HepG2 (cell line): ENCODE data around the gene BATF2. TPM values are rescaled to one million over a fixed set of nuclear protein-coding genes. Genes with fewer than 3 reads are reported as not detected.
A peak's percentile ranks its signal among the peaks of the same experiment; 100 is the strongest.

ENCODE experiments used
- ARHGAP35 ChIP-seq: sonication (generic); formaldehyde crosslinking; IDR thresholded peaks from 2 replicates; pipeline ENCODE4 v1.9.0; 2022; ENCODE audit warnings: mild to moderate bottlenecking, inconsistent platforms, moderate library complexity, missing genetic modification reagents, borderline replicate concordance
- CENPT ChIP-seq: sonication (generic); formaldehyde crosslinking; IDR thresholded peaks from 2 replicates; pipeline ENCODE4 v1.8.0; 2022; ENCODE audit warnings: low read depth, mild to moderate bottlenecking, moderate library complexity, missing genetic modification reagents
- EEA1 ChIP-seq: sonication (generic); formaldehyde crosslinking; IDR thresholded peaks from 2 replicates; pipeline ENCODE4 v1.5.1; 2020; ENCODE audit warnings: mild to moderate bottlenecking, missing genetic modification reagents, borderline replicate concordance
- FOXP1 ChIP-seq, 2 experiments: fragments of 450-650 bp in 1 of 2; IDR thresholded peaks; 2 replicates each; pipeline ENCODE4 v1.6.1; 2017 to 2018; ENCODE audit warnings: antibody characterized with exemption in 1 of 2
- GABPB1 ChIP-seq: IDR thresholded peaks from 2 replicates; pipeline ENCODE4 v1.6.1; 2016; ENCODE audit warnings: mild to moderate bottlenecking, missing genetic modification reagents, moderate library complexity, missing compliant biosample characterization
- HMGA1 ChIP-seq: sonication (generic); formaldehyde crosslinking; conservative IDR thresholded peaks from 2 replicates; pipeline ENCODE4 v1.4.0; 2020; ENCODE audit warnings: missing genetic modification reagents
- HOXA5 ChIP-seq: sonication (generic); formaldehyde crosslinking; IDR thresholded peaks from 2 replicates; pipeline ENCODE4 v1.4.0; 2020; ENCODE audit warnings: missing genetic modification reagents
- NFE2L2 ChIP-seq: fragments of 150-350 bp; IDR thresholded peaks from 2 replicates; pipeline ENCODE4 v1.6.1; 2014; ENCODE audit warnings: low read length
- NFIC ChIP-seq: IDR thresholded peaks from 2 replicates; pipeline ENCODE4 v1.6.1; 2012; ENCODE audit warnings: mild to moderate bottlenecking, low read length, inconsistent platforms
- NFYC ChIP-seq: IDR thresholded peaks from 2 replicates; pipeline ENCODE4 v1.6.1; 2016; ENCODE audit warnings: missing genetic modification reagents, missing compliant biosample characterization
- SSRP1 ChIP-seq: IDR thresholded peaks from 2 replicates; pipeline ENCODE4 v1.6.1; 2016; ENCODE audit warnings: control low read depth
- STAG1 ChIP-seq: sonication (generic); formaldehyde crosslinking; IDR thresholded peaks from 2 replicates; pipeline ENCODE4 v1.4.0; 2020; ENCODE audit warnings: missing genetic modification reagents
- TBL1XR1 ChIP-seq: fragments of 150-350 bp; IDR thresholded peaks from 2 replicates; pipeline ENCODE4 v1.6.1; 2014; ENCODE audit warnings: borderline replicate concordance, low read length; ENCODE audit not compliant: partially characterized antibody
- ZBTB3 ChIP-seq: sonication (generic); formaldehyde crosslinking; IDR thresholded peaks from 2 replicates; pipeline ENCODE4 v1.4.0; 2020; ENCODE audit warnings: low read depth, mild to moderate bottlenecking, moderate library complexity, missing genetic modification reagents, borderline replicate concordance
- ZFP36L1 ChIP-seq: sonication (generic); formaldehyde crosslinking; IDR thresholded peaks from 2 replicates; pipeline ENCODE4 v1.8.0; 2022; ENCODE audit warnings: mild to moderate bottlenecking, missing genetic modification reagents, moderate library complexity
- ZNF451 ChIP-seq: sonication (generic); formaldehyde crosslinking; IDR thresholded peaks from 2 replicates; pipeline ENCODE4 v1.5.0; 2020; ENCODE audit warnings: mild to moderate bottlenecking, missing genetic modification reagents
- ZNF563 ChIP-seq: sonication (generic); formaldehyde crosslinking; IDR thresholded peaks from 2 replicates; pipeline ENCODE4 v1.8.0; 2022; ENCODE audit warnings: mild to moderate bottlenecking, moderate library complexity, missing genetic modification reagents
- ZNF577 ChIP-seq: sonication (generic); formaldehyde crosslinking; IDR thresholded peaks from 2 replicates; pipeline ENCODE4 v1.4.0; 2020; ENCODE audit warnings: mild to moderate bottlenecking, low read depth, missing genetic modification reagents, borderline replicate concordance
- ZNF660 ChIP-seq: sonication (generic); formaldehyde crosslinking; IDR thresholded peaks from 2 replicates; pipeline ENCODE4 v1.5.1; 2020; ENCODE audit warnings: mild to moderate bottlenecking, low read depth, missing genetic modification reagents, borderline replicate concordance
- polyA plus RNA-seq, 8 experiments: library from polyadenylated mRNA; depleted of rRNA in 3 of 8; stranded (reverse) in 7 of 8; unstranded in 1 of 8; fragments of >200 nt; fragmentation: Illumina TruSeq in 4 of 8; extraction: Trizol in 4 of 8; gene quantifications; 2 replicates each; pipeline versions ENCODE4 v1.2.1 to v1.2.3, GENCODE V29; 2011 to 2016; ENCODE audit warnings: low read depth in 4 of 8, missing spikeins in 1 of 8, mixed read lengths in 1 of 8; ENCODE audit not compliant: insufficient read depth in 1 of 8
- total RNA-seq, 5 experiments: library from RNA; depleted of rRNA; stranded (reverse); fragments of >200 nt; fragmentation: Illumina TruSeq; extraction: Trizol; gene quantifications; 2 replicates each; pipeline ENCODE4 v1.2.3, GENCODE V29; 2016; ENCODE audit warnings: low read depth in 1 of 5
- TF ChIP-seq, protein P1 (sequence below): sonication (generic); formaldehyde crosslinking; IDR thresholded peaks from 2 replicates; pipeline ENCODE4 v1.4.0; 2020; ENCODE audit warnings: missing genetic modification reagents
- TF ChIP-seq, protein P2 (sequence below): sonication (generic); formaldehyde crosslinking; IDR thresholded peaks from 2 replicates; pipeline ENCODE4 v1.5.0; 2020; ENCODE audit warnings: mild to moderate bottlenecking, missing genetic modification reagents
- TF ChIP-seq, protein P3 (sequence below): IDR thresholded peaks from 2 replicates; pipeline ENCODE4 v1.6.1; 2016; ENCODE audit warnings: missing genetic modification reagents, missing compliant biosample characterization
- TF ChIP-seq, protein P4 (sequence below): sonication (generic); formaldehyde crosslinking; IDR thresholded peaks from 2 replicates; pipeline ENCODE4 v1.8.0; 2022; ENCODE audit warnings: missing genetic modification reagents, mild to moderate bottlenecking, borderline replicate concordance
- TF ChIP-seq, protein P5 (sequence below): sonication (generic); formaldehyde crosslinking; IDR thresholded peaks from 2 replicates; pipeline ENCODE4 v1.4.0; 2020; ENCODE audit warnings: missing genetic modification reagents

Gene BATF2
- total and polyA plus RNA-seq, 2 of the 13 experiments (the other 11 are each of a cell fraction or from before 2014, with no cell fraction given): 2.8 to 3.9 TPM

DNA sequence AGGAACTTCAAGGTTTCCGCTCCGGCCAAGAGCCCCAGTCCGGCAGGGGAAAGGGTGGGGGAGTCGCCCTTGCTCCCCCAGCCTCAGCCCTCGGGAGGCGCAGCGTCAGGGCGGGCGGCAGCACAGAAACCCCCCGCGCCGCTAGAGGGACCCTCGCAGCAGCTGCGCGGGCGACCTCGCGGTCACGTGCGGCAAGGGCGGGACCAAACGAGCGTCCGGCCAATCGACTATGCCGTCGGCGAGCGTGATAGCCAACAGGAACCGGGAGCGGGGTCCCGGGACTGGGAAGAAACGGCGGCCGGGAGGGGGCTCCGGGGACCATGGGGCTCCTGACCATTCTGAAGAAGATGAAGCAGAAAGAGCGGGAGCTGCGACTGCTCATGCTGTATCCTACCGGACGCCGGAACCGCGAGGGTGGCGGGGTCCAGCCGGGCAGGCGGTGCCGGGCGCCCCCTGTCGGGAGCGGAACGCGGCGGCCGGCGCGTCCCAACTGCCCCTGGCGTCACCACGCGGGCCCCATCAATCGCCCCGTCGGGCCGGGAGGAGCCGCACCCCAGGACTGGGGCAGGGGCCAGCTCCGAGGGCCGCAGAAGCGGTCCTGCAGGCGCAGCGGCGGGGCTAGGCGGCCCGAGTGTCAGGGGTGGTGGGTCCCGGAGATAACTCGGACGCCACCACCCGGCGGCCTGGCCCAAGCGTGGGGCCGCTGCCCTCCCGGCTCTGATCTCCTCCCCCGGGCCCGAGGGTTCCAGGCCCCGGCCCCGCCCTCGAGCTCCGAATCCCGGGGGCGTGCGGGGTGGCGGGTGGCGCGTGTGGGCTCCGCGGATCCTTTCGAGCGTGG, 17.3 kb upstream of the BATF2 start, which contains the start of gene ARL2 (continued):
- TF ChIP-seq EEA1 (peak; percentile 34; the same call in 1 of the 2 replicates), TBL1XR1 (no peak), ZBTB3 (CRISPR knock-in tag) (peak; percentile 48; the same call in 1 of the 2 replicates), ARHGAP35 (no peak; the same call in 1 of the 2 replicates), STAG1 (CRISPR knock-in tag) (no peak), SSRP1 (CRISPR knock-in tag) (no peak), NFYC (CRISPR knock-in tag) (peak; percentile 88), CENPT (CRISPR knock-in tag) (0 out of 2 replicates have a peak, but pooled peaks have one; percentile 36), FOXP1 (IDR thresholded peaks at IDR 0.05) (no peak), FOXP1 (CRISPR knock-in tag; IDR thresholded peaks at IDR 0.05) (no peak), ZNF577 (CRISPR knock-in tag) (no peak), NFE2L2 (no peak), HMGA1 (CRISPR knock-in tag) (no peak), ZNF660 (no peak), ZNF451 (peak; percentile 49; the same call in 1 of the 2 replicates), ZFP36L1 (CRISPR knock-in tag) (no peak), NFIC (no peak), GABPB1 (CRISPR knock-in tag) (peak; percentile 81), HOXA5 (CRISPR knock-in tag) (peak; percentile 39; the same call in 1 of the 2 replicates), ZNF563 (CRISPR knock-in tag) (peak; percentile 71; the same call in 1 of the 2 replicates)
- TF ChIP-seq, protein P1, sequence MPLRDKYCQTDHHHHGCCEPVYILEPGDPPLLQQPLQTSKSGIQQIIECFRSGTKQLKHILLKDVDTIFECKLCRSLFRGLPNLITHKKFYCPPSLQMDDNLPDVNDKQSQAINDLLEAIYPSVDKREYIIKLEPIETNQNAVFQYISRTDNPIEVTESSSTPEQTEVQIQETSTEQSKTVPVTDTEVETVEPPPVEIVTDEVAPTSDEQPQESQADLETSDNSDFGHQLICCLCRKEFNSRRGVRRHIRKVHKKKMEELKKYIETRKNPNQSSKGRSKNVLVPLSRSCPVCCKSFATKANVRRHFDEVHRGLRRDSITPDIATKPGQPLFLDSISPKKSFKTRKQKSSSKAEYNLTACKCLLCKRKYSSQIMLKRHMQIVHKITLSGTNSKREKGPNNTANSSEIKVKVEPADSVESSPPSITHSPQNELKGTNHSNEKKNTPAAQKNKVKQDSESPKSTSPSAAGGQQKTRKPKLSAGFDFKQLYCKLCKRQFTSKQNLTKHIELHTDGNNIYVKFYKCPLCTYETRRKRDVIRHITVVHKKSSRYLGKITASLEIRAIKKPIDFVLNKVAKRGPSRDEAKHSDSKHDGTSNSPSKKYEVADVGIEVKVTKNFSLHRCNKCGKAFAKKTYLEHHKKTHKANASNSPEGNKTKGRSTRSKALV: no peak
- TF ChIP-seq, protein P2, sequence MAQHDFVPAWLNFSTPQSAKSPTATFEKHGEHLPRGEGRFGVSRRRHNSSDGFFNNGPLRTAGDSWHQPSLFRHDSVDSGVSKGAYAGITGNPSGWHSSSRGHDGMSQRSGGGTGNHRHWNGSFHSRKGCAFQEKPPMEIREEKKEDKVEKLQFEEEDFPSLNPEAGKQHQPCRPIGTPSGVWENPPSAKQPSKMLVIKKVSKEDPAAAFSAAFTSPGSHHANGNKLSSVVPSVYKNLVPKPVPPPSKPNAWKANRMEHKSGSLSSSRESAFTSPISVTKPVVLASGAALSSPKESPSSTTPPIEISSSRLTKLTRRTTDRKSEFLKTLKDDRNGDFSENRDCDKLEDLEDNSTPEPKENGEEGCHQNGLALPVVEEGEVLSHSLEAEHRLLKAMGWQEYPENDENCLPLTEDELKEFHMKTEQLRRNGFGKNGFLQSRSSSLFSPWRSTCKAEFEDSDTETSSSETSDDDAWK (CRISPR knock-in tag): no peak
- TF ChIP-seq, protein P3, sequence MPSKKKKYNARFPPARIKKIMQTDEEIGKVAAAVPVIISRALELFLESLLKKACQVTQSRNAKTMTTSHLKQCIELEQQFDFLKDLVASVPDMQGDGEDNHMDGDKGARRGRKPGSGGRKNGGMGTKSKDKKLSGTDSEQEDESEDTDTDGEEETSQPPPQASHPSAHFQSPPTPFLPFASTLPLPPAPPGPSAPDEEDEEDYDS (CRISPR knock-in tag): peak; percentile 54
- TF ChIP-seq, protein P4, sequence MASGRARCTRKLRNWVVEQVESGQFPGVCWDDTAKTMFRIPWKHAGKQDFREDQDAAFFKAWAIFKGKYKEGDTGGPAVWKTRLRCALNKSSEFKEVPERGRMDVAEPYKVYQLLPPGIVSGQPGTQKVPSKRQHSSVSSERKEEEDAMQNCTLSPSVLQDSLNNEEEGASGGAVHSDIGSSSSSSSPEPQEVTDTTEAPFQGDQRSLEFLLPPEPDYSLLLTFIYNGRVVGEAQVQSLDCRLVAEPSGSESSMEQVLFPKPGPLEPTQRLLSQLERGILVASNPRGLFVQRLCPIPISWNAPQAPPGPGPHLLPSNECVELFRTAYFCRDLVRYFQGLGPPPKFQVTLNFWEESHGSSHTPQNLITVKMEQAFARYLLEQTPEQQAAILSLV (CRISPR knock-in tag): peak; percentile 80; the same call in 1 of the 2 replicates
- TF ChIP-seq, protein P5, sequence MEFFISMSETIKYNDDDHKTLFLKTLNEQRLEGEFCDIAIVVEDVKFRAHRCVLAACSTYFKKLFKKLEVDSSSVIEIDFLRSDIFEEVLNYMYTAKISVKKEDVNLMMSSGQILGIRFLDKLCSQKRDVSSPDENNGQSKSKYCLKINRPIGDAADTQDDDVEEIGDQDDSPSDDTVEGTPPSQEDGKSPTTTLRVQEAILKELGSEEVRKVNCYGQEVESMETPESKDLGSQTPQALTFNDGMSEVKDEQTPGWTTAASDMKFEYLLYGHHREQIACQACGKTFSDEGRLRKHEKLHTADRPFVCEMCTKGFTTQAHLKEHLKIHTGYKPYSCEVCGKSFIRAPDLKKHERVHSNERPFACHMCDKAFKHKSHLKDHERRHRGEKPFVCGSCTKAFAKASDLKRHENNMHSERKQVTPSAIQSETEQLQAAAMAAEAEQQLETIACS (CRISPR knock-in tag): peak; percentile 38; the same call in 1 of the 2 replicates
